22Rv1 (cell line): ENCODE data around the gene RAB4B.

Experiments
- CTCF ChIP-seq: fragments of 450-650 bp; IDR thresholded peaks from 2 replicates; pipeline ENCODE4 v1.5.1; 2017; ENCODE audit warnings: mild to moderate bottlenecking
- ZFX ChIP-seq: fragments of 450-650 bp; IDR thresholded peaks from 2 replicates; pipeline ENCODE4 v1.6.1; 2017; ENCODE audit warnings: antibody characterized with exemption, borderline replicate concordance

DNA sequence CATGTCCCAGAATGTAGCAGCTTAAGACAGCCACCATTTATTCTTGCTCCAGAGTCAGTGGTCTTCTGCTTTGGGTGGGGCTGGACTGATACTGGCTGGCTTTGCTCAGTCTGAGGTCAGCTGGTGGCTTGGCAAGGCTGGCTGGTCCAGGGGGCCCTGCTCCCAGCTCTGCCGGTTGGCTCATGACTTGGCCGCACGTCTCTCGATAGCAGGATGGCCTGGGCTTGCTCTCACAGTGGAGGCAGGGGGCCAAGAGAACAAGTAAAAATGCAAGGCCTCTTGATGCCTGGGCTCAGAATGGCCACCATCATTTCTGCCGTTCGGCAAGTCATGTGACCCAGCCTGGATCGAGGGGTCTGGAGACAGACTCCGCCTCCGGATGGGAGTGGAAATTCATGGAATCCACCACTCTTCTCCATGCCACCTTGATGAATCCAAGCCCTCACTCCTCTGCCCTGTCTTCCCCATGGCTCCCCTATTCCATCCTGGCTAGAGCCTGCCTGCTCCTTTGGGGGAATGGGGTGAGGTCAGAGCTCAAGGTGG, 40.9 kb upstream of the RAB4B start:
- TF ChIP-seq CTCF: no peak
- TF ChIP-seq ZFX: no peak
